Tibial nerve (tissue), 4 donors: ENCODE results near the gene INHA.

Experiments
- EP300 ChIP-seq, 2 donors: sonication (generic); formaldehyde crosslinking; IDR thresholded peaks; one replicate each; pipeline ENCODE4 v1.6.1; 2017; ENCODE audit warnings: antibody characterized with exemption in 2 of 2, mild to moderate bottlenecking in 1 of 2
- POLR2A ChIP-seq, 2 donors: fragments of 450-650 bp; IDR thresholded peaks; one replicate each; pipeline ENCODE4 v1.6.1; 2017; ENCODE audit warnings: antibody characterized with exemption in 2 of 2, mild to moderate bottlenecking in 2 of 2, moderate library complexity in 2 of 2
- TF ChIP-seq, protein P1 (sequence below), 5 experiments: fragments of 200-600 bp in 3 of 5; fragments of 450-650 bp in 2 of 5; sonication (generic) in 3 of 5; IDR thresholded peaks; one replicate each; pipeline ENCODE4 v1.5.1; 2016 to 2019; ENCODE audit warnings: antibody characterized with exemption in 5 of 5, mild to moderate bottlenecking in 3 of 5, moderate library complexity in 2 of 5

- TF ChIP-seq, protein P1, sequence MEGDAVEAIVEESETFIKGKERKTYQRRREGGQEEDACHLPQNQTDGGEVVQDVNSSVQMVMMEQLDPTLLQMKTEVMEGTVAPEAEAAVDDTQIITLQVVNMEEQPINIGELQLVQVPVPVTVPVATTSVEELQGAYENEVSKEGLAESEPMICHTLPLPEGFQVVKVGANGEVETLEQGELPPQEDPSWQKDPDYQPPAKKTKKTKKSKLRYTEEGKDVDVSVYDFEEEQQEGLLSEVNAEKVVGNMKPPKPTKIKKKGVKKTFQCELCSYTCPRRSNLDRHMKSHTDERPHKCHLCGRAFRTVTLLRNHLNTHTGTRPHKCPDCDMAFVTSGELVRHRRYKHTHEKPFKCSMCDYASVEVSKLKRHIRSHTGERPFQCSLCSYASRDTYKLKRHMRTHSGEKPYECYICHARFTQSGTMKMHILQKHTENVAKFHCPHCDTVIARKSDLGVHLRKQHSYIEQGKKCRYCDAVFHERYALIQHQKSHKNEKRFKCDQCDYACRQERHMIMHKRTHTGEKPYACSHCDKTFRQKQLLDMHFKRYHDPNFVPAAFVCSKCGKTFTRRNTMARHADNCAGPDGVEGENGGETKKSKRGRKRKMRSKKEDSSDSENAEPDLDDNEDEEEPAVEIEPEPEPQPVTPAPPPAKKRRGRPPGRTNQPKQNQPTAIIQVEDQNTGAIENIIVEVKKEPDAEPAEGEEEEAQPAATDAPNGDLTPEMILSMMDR (IDR thresholded peaks at IDR 0.05): no peak
- TF ChIP-seq POLR2A (IDR thresholded peaks at IDR 0.05) (no peak), EP300 (IDR thresholded peaks at IDR 0.05) (no peak)
Measured at GRCh38 chr2:219539926-219540678, 32.0 kb upstream of the INHA start.
